K562 (cell line): ENCODE results near the gene ARHGAP12. TPM values are rescaled to one million over a fixed set of nuclear protein-coding genes. Genes with fewer than 3 reads are reported as not detected.

ENCODE experiments used
- BRD4 ChIP-seq: fragments of 200-600 bp; sonication (generic); IDR thresholded peaks from 2 replicates; pipeline ENCODE4 v1.6.1; 2017; ENCODE audit warnings: inconsistent platforms
- CXXC5 ChIP-seq: fragments of 250-450 bp; sonication (Bioruptor Pico); IDR thresholded peaks from 2 replicates; pipeline ENCODE4 v1.8.0; 2022; ENCODE audit warnings: inconsistent platforms, mild to moderate bottlenecking, moderate library complexity
- KLF10 ChIP-seq: fragments of 250-450 bp; sonication (Bioruptor Pico); IDR thresholded peaks from 2 replicates; pipeline ENCODE4 v1.6.1; 2021; ENCODE audit warnings: matching md5 sums
- MCM5 ChIP-seq: fragments of 450-650 bp; IDR thresholded peaks from 2 replicates; pipeline ENCODE4 v1.6.1; 2016; ENCODE audit warnings: low read depth
- NFYB ChIP-seq: IDR thresholded peaks from 2 replicates; pipeline ENCODE4 v1.6.1; 2011; ENCODE audit warnings: mild to moderate bottlenecking, moderate library complexity; ENCODE audit not compliant: insufficient read length; ENCODE audit errors: extremely low read depth
- POLR2AphosphoS2 ChIP-seq: IDR thresholded peaks from 2 replicates; pipeline ENCODE4 v1.6.1; 2012; ENCODE audit warnings: low read length, improper control_type of control experiment
- PYGO2 ChIP-seq: fragments of 450-650 bp; IDR thresholded peaks from 2 replicates; pipeline ENCODE4 v1.6.1; 2016; ENCODE audit warnings: mild to moderate bottlenecking, missing genetic modification characterization, moderate library complexity, missing compliant biosample characterization
- SIN3A ChIP-seq, 2 experiments: fragments of 150-350 bp in 1 of 2; IDR thresholded peaks; 2 replicates each; pipeline ENCODE4 v1.6.1; 2011 to 2016; ENCODE audit warnings: borderline replicate concordance in 2 of 2, low read depth in 2 of 2, low read length in 2 of 2, mild to moderate bottlenecking in 2 of 2, moderate library complexity in 2 of 2; ENCODE audit not compliant: control insufficient read depth in 1 of 2
- TOE1 ChIP-seq, 2 experiments: fragments of 450-650 bp in 1 of 2; sonication (generic) in 1 of 2; formaldehyde crosslinking in 1 of 2; IDR thresholded peaks; 2 replicates each; pipeline versions ENCODE4 v1.7.1 to v1.8.0; 2016 to 2022; ENCODE audit warnings: borderline replicate concordance in 2 of 2, mild to moderate bottlenecking in 2 of 2, antibody characterized with exemption in 1 of 2, inconsistent platforms in 1 of 2, low read depth in 1 of 2, missing genetic modification reagents in 1 of 2, moderate library complexity in 1 of 2
- ZNF41 ChIP-seq: fragments of 250-450 bp; sonication (Bioruptor Pico); conservative IDR thresholded peaks from 2 replicates; pipeline ENCODE4 v1.4.0; 2020; ENCODE audit warnings: mild to moderate bottlenecking
- ZNF699 ChIP-seq: fragments of 250-450 bp; sonication (Bioruptor Pico); IDR thresholded peaks from 2 replicates; pipeline ENCODE4 v1.8.0; 2021; ENCODE audit warnings: mild to moderate bottlenecking, moderate library complexity; ENCODE audit not compliant: insufficient replicate concordance
- ZZZ3 ChIP-seq: fragments of 450-650 bp; IDR thresholded peaks from 2 replicates; pipeline ENCODE4 v1.6.1; 2016; ENCODE audit warnings: antibody characterized with exemption, mild to moderate bottlenecking, moderate library complexity
- polyA plus RNA-seq, 8 experiments: library from polyadenylated mRNA; depleted of rRNA in 4 of 8; stranded (reverse) in 5 of 8; unstranded in 3 of 8; fragments of >200 nt; fragmentation: Nextera tagmentation in 2 of 8; fragmentation: Illumina TruSeq in 1 of 8; extraction: Ambion mirVana in 2 of 8; extraction: Trizol in 1 of 8; gene quantifications; 2 replicates each; pipeline versions ENCODE4 v1.2.1 to v1.2.3, GENCODE V29; 2011 to 2014; ENCODE audit warnings: inconsistent platforms in 1 of 8, missing spikeins in 1 of 8
- total RNA-seq, 7 experiments: library from RNA; depleted of rRNA in 6 of 7; stranded (reverse); fragments of >200 nt in 6 of 7; fragmentation: Illumina TruSeq in 2 of 7; extraction: Trizol in 2 of 7; gene quantifications; 2 replicates each; pipeline versions ENCODE4 v1.2.1 to v1.2.3, GENCODE V29; 2011 to 2021; ENCODE audit warnings: low replicate concordance in 1 of 7
- TF ChIP-seq, protein P1 (sequence below): fragments of 200-600 bp; sonication (generic); IDR thresholded peaks from one replicate; pipeline ENCODE4 v1.6.1; 2012; ENCODE audit warnings: mild to moderate bottlenecking, low read depth, low read length, inconsistent platforms
- TF ChIP-seq, protein P2 (sequence below): fragments of 250-450 bp; sonication (Bioruptor Pico); IDR thresholded peaks from 2 replicates; pipeline ENCODE4 v1.5.0; 2021
- TF ChIP-seq, protein P3 (sequence below): fragments of 450-650 bp; formaldehyde crosslinking; IDR thresholded peaks from 2 replicates; pipeline ENCODE4 v1.4.0; 2020; ENCODE audit warnings: mild to moderate bottlenecking, moderate library complexity

Gene ARHGAP12
- total and polyA plus RNA-seq, 9 of the 15 experiments (the other 6 are each of a cell fraction or from before 2014, with no cell fraction given) = 4.4 to 18.7 (median 10.1) TPM

DNA sequence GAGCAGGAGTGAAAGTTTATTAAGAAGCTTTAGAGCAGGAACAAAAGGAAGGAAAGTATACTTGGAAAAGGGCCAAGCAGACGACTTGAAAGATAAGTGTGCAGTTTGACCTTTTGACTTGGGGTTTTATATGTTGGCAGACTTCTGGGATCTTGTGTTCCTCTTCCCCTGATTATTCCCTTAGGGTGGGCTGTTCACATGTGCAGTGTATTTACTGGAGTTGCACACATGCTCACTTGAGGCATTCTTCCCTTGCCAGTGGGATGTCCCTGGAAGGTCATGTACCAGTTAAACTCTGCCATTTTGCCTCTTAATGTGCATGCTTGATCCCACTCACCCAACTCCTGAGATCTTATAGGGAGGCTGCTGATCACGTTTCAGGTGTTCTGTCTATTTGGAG lies 23.4 kb upstream of the ARHGAP12 start (continued):
- TF ChIP-seq, protein P1, sequence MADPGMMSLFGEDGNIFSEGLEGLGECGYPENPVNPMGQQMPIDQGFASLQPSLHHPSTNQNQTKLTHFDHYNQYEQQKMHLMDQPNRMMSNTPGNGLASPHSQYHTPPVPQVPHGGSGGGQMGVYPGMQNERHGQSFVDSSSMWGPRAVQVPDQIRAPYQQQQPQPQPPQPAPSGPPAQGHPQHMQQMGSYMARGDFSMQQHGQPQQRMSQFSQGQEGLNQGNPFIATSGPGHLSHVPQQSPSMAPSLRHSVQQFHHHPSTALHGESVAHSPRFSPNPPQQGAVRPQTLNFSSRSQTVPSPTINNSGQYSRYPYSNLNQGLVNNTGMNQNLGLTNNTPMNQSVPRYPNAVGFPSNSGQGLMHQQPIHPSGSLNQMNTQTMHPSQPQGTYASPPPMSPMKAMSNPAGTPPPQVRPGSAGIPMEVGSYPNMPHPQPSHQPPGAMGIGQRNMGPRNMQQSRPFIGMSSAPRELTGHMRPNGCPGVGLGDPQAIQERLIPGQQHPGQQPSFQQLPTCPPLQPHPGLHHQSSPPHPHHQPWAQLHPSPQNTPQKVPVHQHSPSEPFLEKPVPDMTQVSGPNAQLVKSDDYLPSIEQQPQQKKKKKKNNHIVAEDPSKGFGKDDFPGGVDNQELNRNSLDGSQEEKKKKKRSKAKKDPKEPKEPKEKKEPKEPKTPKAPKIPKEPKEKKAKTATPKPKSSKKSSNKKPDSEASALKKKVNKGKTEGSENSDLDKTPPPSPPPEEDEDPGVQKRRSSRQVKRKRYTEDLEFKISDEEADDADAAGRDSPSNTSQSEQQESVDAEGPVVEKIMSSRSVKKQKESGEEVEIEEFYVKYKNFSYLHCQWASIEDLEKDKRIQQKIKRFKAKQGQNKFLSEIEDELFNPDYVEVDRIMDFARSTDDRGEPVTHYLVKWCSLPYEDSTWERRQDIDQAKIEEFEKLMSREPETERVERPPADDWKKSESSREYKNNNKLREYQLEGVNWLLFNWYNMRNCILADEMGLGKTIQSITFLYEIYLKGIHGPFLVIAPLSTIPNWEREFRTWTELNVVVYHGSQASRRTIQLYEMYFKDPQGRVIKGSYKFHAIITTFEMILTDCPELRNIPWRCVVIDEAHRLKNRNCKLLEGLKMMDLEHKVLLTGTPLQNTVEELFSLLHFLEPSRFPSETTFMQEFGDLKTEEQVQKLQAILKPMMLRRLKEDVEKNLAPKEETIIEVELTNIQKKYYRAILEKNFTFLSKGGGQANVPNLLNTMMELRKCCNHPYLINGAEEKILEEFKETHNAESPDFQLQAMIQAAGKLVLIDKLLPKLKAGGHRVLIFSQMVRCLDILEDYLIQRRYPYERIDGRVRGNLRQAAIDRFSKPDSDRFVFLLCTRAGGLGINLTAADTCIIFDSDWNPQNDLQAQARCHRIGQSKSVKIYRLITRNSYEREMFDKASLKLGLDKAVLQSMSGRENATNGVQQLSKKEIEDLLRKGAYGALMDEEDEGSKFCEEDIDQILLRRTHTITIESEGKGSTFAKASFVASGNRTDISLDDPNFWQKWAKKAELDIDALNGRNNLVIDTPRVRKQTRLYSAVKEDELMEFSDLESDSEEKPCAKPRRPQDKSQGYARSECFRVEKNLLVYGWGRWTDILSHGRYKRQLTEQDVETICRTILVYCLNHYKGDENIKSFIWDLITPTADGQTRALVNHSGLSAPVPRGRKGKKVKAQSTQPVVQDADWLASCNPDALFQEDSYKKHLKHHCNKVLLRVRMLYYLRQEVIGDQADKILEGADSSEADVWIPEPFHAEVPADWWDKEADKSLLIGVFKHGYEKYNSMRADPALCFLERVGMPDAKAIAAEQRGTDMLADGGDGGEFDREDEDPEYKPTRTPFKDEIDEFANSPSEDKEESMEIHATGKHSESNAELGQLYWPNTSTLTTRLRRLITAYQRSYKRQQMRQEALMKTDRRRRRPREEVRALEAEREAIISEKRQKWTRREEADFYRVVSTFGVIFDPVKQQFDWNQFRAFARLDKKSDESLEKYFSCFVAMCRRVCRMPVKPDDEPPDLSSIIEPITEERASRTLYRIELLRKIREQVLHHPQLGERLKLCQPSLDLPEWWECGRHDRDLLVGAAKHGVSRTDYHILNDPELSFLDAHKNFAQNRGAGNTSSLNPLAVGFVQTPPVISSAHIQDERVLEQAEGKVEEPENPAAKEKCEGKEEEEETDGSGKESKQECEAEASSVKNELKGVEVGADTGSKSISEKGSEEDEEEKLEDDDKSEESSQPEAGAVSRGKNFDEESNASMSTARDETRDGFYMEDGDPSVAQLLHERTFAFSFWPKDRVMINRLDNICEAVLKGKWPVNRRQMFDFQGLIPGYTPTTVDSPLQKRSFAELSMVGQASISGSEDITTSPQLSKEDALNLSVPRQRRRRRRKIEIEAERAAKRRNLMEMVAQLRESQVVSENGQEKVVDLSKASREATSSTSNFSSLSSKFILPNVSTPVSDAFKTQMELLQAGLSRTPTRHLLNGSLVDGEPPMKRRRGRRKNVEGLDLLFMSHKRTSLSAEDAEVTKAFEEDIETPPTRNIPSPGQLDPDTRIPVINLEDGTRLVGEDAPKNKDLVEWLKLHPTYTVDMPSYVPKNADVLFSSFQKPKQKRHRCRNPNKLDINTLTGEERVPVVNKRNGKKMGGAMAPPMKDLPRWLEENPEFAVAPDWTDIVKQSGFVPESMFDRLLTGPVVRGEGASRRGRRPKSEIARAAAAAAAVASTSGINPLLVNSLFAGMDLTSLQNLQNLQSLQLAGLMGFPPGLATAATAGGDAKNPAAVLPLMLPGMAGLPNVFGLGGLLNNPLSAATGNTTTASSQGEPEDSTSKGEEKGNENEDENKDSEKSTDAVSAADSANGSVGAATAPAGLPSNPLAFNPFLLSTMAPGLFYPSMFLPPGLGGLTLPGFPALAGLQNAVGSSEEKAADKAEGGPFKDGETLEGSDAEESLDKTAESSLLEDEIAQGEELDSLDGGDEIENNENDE = no peak
- no peak for TF ChIP-seq SIN3A (IDR thresholded peaks at IDR 0.05; ENCODE audit: borderline replicate concordance in 2 of 2, control insufficient read depth in 1 of 2, low read depth in 2 of 2, low read length in 2 of 2)
- no peak for TF ChIP-seq MCM5
- TF ChIP-seq ZNF699 (CRISPR knock-in tag) = no peak
- TF ChIP-seq, protein P2, sequence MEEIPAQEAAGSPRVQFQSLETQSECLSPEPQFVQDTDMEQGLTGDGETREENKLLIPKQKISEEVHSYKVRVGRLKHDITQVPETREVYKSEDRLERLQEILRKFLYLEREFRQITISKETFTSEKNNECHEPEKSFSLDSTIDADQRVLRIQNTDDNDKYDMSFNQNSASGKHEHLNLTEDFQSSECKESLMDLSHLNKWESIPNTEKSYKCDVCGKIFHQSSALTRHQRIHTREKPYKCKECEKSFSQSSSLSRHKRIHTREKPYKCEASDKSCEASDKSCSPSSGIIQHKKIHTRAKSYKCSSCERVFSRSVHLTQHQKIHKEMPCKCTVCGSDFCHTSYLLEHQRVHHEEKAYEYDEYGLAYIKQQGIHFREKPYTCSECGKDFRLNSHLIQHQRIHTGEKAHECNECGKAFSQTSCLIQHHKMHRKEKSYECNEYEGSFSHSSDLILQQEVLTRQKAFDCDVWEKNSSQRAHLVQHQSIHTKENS = no peak
- TF ChIP-seq CXXC5 = no peak; the same call in 1 of the 2 replicates
- no peak for TF ChIP-seq BRD4
- TF ChIP-seq PYGO2 = no peak
- TF ChIP-seq ZNF41 = no peak
- no peak for TF ChIP-seq NFYB
- TF ChIP-seq TOE1 (IDR thresholded peaks at IDR 0.05; ENCODE audit: borderline replicate concordance) = no peak
- TF ChIP-seq TOE1 (CRISPR knock-in tag; IDR thresholded peaks at IDR 0.05; ENCODE audit: borderline replicate concordance, low read depth) = no peak
- no peak for TF ChIP-seq POLR2AphosphoS2
- no peak for TF ChIP-seq KLF10 (CRISPR knock-in tag)
- TF ChIP-seq, protein P3, sequence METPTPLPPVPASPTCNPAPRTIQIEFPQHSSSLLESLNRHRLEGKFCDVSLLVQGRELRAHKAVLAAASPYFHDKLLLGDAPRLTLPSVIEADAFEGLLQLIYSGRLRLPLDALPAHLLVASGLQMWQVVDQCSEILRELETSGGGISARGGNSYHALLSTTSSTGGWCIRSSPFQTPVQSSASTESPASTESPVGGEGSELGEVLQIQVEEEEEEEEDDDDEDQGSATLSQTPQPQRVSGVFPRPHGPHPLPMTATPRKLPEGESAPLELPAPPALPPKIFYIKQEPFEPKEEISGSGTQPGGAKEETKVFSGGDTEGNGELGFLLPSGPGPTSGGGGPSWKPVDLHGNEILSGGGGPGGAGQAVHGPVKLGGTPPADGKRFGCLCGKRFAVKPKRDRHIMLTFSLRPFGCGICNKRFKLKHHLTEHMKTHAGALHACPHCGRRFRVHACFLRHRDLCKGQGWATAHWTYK = no peak
- TF ChIP-seq ZZZ3 = no peak
